HepG2 (cell line): ENCODE results near the gene UQCRC1. TPM values are rescaled to one million over a fixed set of nuclear protein-coding genes. Genes with fewer than 3 reads are reported as not detected.

Experiments
- ATAC-seq: fragments of 200-7000 bp; cut with Tn5 transposase; 3 replicates; pipeline ENCODE4 v1.9.1; 2020; ENCODE audit warnings: mild to moderate bottlenecking, moderate library complexity
- BruUV-seq: library from RNA; stranded (reverse); fragments of 400-500 nt; replicated peaks from 2 replicates; lab custom pipeline; 2021; lab: Mats Ljungman, UMichigan
- CTCF ChIA-PET: fragments of 300-600 bp; formaldehyde crosslinking; extraction: SDS; loops from one replicate; lab custom pipeline; 2021; ENCODE audit warnings: low total read pairs, inconsistent platforms, low intra/inter-chr PET ratio; lab: Yijun Ruan, JAX
- POLR2A ChIA-PET: fragments of 350-600 bp; sonication (Branson Sonifier 250); formaldehyde crosslinking; loops from one replicate; lab custom pipeline; 2020; ENCODE audit warnings: antibody characterized with exemption, inconsistent platforms; lab: Yijun Ruan, JAX
- DNase-seq: peaks from one replicate; pipeline ENCODE4 v3.0.0-alpha.2; 2015; ENCODE audit warnings: low spot score
- FAIRE-seq: peaks from 3 replicates; lab custom pipeline; 2011; peaks lifted over from hg19 to GRCh38; lab: Jason Lieb, UNC
- H2AFZ ChIP-seq: one replicate; pipeline ENCODE4 v1.6.1; 2011; ENCODE audit warnings: low read length, inconsistent platforms
- H3K27ac ChIP-seq: fragments of 300-600 bp; 3 replicates; pipeline ENCODE4 v1.8.0; 2011; ENCODE audit warnings: mixed run types, mild to moderate bottlenecking, mixed read lengths, low read length, inconsistent platforms; ENCODE audit not compliant: insufficient read depth; ENCODE audit errors: extremely low read length
- H3K27me3 ChIP-seq, 2 experiments: fragments of 200-600 bp in 1 of 2; 2 replicates in 1 of 2; 3 replicates in 1 of 2; pipeline versions ENCODE4 v1.6.0 to v1.8.0; 2011; ENCODE audit warnings: low read length in 2 of 2, mild to moderate bottlenecking in 2 of 2, moderate library complexity in 2 of 2, inconsistent platforms in 1 of 2; ENCODE audit not compliant: insufficient read depth in 2 of 2, control insufficient read depth in 1 of 2
- H3K36me3 ChIP-seq, 2 experiments: fragments of 200-600 bp in 1 of 2; replicated peaks in 1 of 2; 2 replicates in 1 of 2; 3 replicates in 1 of 2; pipeline versions ENCODE4 v1.5.1 to v1.8.0; 2011; ENCODE audit warnings: low read length in 2 of 2, inconsistent platforms in 1 of 2; ENCODE audit not compliant: insufficient read depth in 2 of 2, control insufficient read depth in 1 of 2
- H3K4me1 ChIP-seq: 2 replicates; pipeline ENCODE4 v1.5.1; 2012; ENCODE audit warnings: low read length, inconsistent platforms; ENCODE audit not compliant: insufficient read depth
- H3K4me2 ChIP-seq: 2 replicates; pipeline ENCODE4 v1.6.0; 2011; ENCODE audit warnings: low read depth, low read length, inconsistent platforms
- H3K4me3 ChIP-seq, 3 experiments: fragments of 200-600 bp in 1 of 3; sonication (generic), shearing (Covaris generic) in 1 of 3; replicated peaks in 1 of 3; 2 replicates each; pipeline ENCODE4 v1.5.1; 2011 to 2016; ENCODE audit warnings: low read length in 3 of 3, inconsistent platforms in 2 of 3, low read depth in 2 of 3, mild to moderate bottlenecking in 2 of 3, control low read depth in 1 of 3, mixed read lengths in 1 of 3; ENCODE audit not compliant: insufficient read depth in 1 of 3
- H3K79me2 ChIP-seq: one replicate; pipeline ENCODE4 v1.6.1; 2011; ENCODE audit warnings: low read length, inconsistent platforms; ENCODE audit not compliant: insufficient read depth
- H3K9ac ChIP-seq: 2 replicates; pipeline ENCODE4 v1.6.0; 2011; ENCODE audit warnings: mild to moderate bottlenecking, low read depth, low read length, inconsistent platforms; ENCODE audit not compliant: insufficient read depth
- H3K9me3 ChIP-seq: 2 replicates; pipeline ENCODE4 v1.5.1; 2012; ENCODE audit warnings: mild to moderate bottlenecking, low read length
- H4K20me1 ChIP-seq: 2 replicates; pipeline ENCODE4 v1.6.0; 2011; ENCODE audit warnings: inconsistent platforms, mild to moderate bottlenecking, low read length, moderate library complexity; ENCODE audit not compliant: insufficient read depth
- AKAP8 ChIP-seq: sonication (generic); formaldehyde crosslinking; IDR thresholded peaks from 2 replicates; pipeline ENCODE4 v1.5.1; 2020; ENCODE audit warnings: mild to moderate bottlenecking, missing genetic modification reagents
- ARID2 ChIP-seq: sonication (generic); formaldehyde crosslinking; IDR thresholded peaks from 2 replicates; pipeline ENCODE4 v1.8.1; 2022; ENCODE audit warnings: mild to moderate bottlenecking, missing genetic modification reagents, borderline replicate concordance
- DRAP1 ChIP-seq: IDR thresholded peaks from 2 replicates; pipeline ENCODE4 v1.6.1; 2016; ENCODE audit warnings: missing genetic modification reagents, missing compliant biosample characterization
- DZIP1 ChIP-seq: sonication (generic); formaldehyde crosslinking; IDR thresholded peaks from 2 replicates; pipeline ENCODE4 v1.5.0; 2020; ENCODE audit warnings: mild to moderate bottlenecking, missing genetic modification reagents
- MAFF ChIP-seq: IDR thresholded peaks from 2 replicates; pipeline ENCODE4 v1.6.1; 2011; ENCODE audit warnings: low read depth, low read length, improper control_type of control experiment
- MEF2D ChIP-seq: sonication (generic); formaldehyde crosslinking; IDR thresholded peaks from 2 replicates; pipeline ENCODE4 v1.5.1; 2020; ENCODE audit warnings: mild to moderate bottlenecking, missing genetic modification reagents
- MIER2 ChIP-seq: IDR thresholded peaks from 2 replicates; pipeline ENCODE4 v1.6.1; 2016; ENCODE audit warnings: missing biosample characterization, missing genetic modification reagents
- RFXAP ChIP-seq: sonication (generic); formaldehyde crosslinking; IDR thresholded peaks from 2 replicates; pipeline ENCODE4 v1.4.0; 2020; ENCODE audit warnings: missing genetic modification reagents, borderline replicate concordance
- SETDB1 ChIP-seq: sonication (generic); formaldehyde crosslinking; IDR thresholded peaks from 2 replicates; pipeline ENCODE4 v1.5.1; 2020; ENCODE audit warnings: missing genetic modification reagents, mild to moderate bottlenecking, borderline replicate concordance
- SKIL ChIP-seq: sonication (generic); formaldehyde crosslinking; IDR thresholded peaks from 2 replicates; pipeline ENCODE4 v1.8.0; 2022; ENCODE audit warnings: missing genetic modification reagents, mild to moderate bottlenecking, moderate library complexity, borderline replicate concordance
- SRY ChIP-seq: sonication (generic); formaldehyde crosslinking; IDR thresholded peaks from 2 replicates; pipeline ENCODE4 v1.8.0; 2022; ENCODE audit warnings: mild to moderate bottlenecking, missing genetic modification reagents
- TGIF2 ChIP-seq: IDR thresholded peaks from 2 replicates; pipeline ENCODE4 v1.6.1; 2016; ENCODE audit warnings: control low read depth, missing compliant biosample characterization
- ZBTB33 ChIP-seq: sonication (generic); formaldehyde crosslinking; IDR thresholded peaks from 2 replicates; pipeline ENCODE4 v1.4.0; 2020; ENCODE audit warnings: missing genetic modification reagents
- ZNF563 ChIP-seq: sonication (generic); formaldehyde crosslinking; IDR thresholded peaks from 2 replicates; pipeline ENCODE4 v1.8.0; 2022; ENCODE audit warnings: mild to moderate bottlenecking, moderate library complexity, missing genetic modification reagents
- ZNF652 ChIP-seq: IDR thresholded peaks from 2 replicates; pipeline ENCODE4 v1.6.1; 2016; ENCODE audit warnings: low read depth, borderline replicate concordance
- ZSCAN29 ChIP-seq: sonication (generic); formaldehyde crosslinking; conservative IDR thresholded peaks from 2 replicates; pipeline ENCODE4 v1.4.0; 2020; ENCODE audit warnings: mild to moderate bottlenecking, missing genetic modification reagents
- WGBS: methylation state at CpG from one replicate; pipeline ENCODE4 v1.1.6; 2017; ENCODE audit warnings: low lambda C conversion rate; 5-methylcytosine and 5-hydroxymethylcytosine counted together
- in situ Hi-C: cut with HindIII; loops from 2 replicates; pipeline ENCODE4 v1.10.0; 2017; ENCODE audit warnings: low pct_unique_long_range_greater_than_20kb; ENCODE audit not compliant: extremely low pct_ligation_motif_present
- intact Hi-C: fragments of 100-400 bp; cut with micrococcal nuclease; formaldehyde crosslinking; loops from one replicate; pipeline ENCODE4 v1.10.0; 2022; ENCODE audit not compliant: unreplicated experiment
- polyA plus RNA-seq, 8 experiments: library from polyadenylated mRNA; depleted of rRNA in 3 of 8; stranded (reverse) in 7 of 8; unstranded in 1 of 8; fragments of >200 nt; fragmentation: Illumina TruSeq in 4 of 8; extraction: Trizol in 4 of 8; gene quantifications; 2 replicates each; pipeline versions ENCODE4 v1.2.1 to v1.2.3, GENCODE V29; 2011 to 2016; ENCODE audit warnings: low read depth in 4 of 8, missing spikeins in 1 of 8, mixed read lengths in 1 of 8; ENCODE audit not compliant: insufficient read depth in 1 of 8
- total RNA-seq, 5 experiments: library from RNA; depleted of rRNA; stranded (reverse); fragments of >200 nt; fragmentation: Illumina TruSeq; extraction: Trizol; gene quantifications; 2 replicates each; pipeline ENCODE4 v1.2.3, GENCODE V29; 2016; ENCODE audit warnings: low read depth in 1 of 5

UQCRC1 gene
- total and polyA plus RNA-seq, 2 of the 13 experiments (the other 11 are each of a cell fraction or from before 2014, with no cell fraction given), result 316 to 680 TPM

- ChIA-PET CTCF (interaction anchor here (2.2 kb wide), 1 partner anchor 25 kb away, joined by 13 read pairs; the partner anchor contains the start of gene UQCRC1), POLR2A (interaction anchor here (0.7 to 4.8 kb wide), 22 partner anchors 12 to 373 kb away, joined by 3 to 140 read pairs (median 7); partner anchors contain the start of genes CCDC51, CELSR3, COL7A1 and IP6K2)
- peak overlapping the region; percentile 74 for H3K27ac ChIP-seq
- H3K9ac ChIP-seq, result peak overlapping the region; percentile 83
- peak; percentile 30 for FAIRE-seq
- peak; percentile 32 for ATAC-seq
- H3K27me3 ChIP-seq, result no peaks in the 10 kb centered on the region; a peak in 1 of 5 replicates
- WGBS, result 5% methylated on average over 7 of the region's 30 CpGs
- peaks cover 43% of the 10 kb centered on the region for H3K79me2 ChIP-seq
- BruUV-seq, result TSS peak; percentile 58
- H3K9me3 ChIP-seq, result no peaks in the 10 kb centered on the region
- H4K20me1 ChIP-seq, result no peaks in the 10 kb centered on the region
- peaks cover 13 to 40% of the 10 kb centered on the region in 2 experiments; a peak in 4 of 5 replicates for H3K36me3 ChIP-seq
- peak overlapping the region; percentile 71 to 96 (median 93) for H3K4me3 ChIP-seq
- intact Hi-C loops, result loop anchor here (1.0 to 2.0 kb wide), 3 partner anchors 16 to 78 kb away; partner anchors contain the start of genes PFKFB4 and UQCRC1
- in situ Hi-C loops, result no loop called here
- no peak overlapping the region for H2AFZ ChIP-seq
- DNase-seq, result peak; percentile 35
- H3K4me1 ChIP-seq, result peaks cover 66% of the 10 kb centered on the region
- H3K4me2 ChIP-seq, result peak overlapping the region; percentile 88
- TF ChIP-seq MEF2D (CRISPR knock-in tag) (no peak; the same call in 1 of the 2 replicates), ZSCAN29 (CRISPR knock-in tag) (no peak), SRY (CRISPR knock-in tag) (no peak; the same call in 1 of the 2 replicates), TGIF2 (CRISPR knock-in tag) (0 out of 2 replicates have a peak, but pooled peaks have one; percentile 9), ZBTB33 (CRISPR knock-in tag) (no peak), DRAP1 (peak; percentile 85; the same call in 1 of the 2 replicates), AKAP8 (CRISPR knock-in tag) (peak; percentile 15; the same call in 1 of the 2 replicates), RFXAP (no peak), SETDB1 (CRISPR knock-in tag) (no peak), MIER2 (no peak), ARID2 (no peak), DZIP1 (CRISPR knock-in tag) (0 out of 2 replicates have a peak, but pooled peaks have one; percentile 69), MAFF (no peak), SKIL (0 out of 2 replicates have a peak, but pooled peaks have one; percentile 16), ZNF652 (CRISPR knock-in tag) (peak; percentile 36; the same call in 1 of the 2 replicates), ZNF563 (CRISPR knock-in tag) (peak; percentile 55)
Measured at GRCh38 chr3:48634661-48635221, 25.3 kb upstream of the UQCRC1 start.
